A549 (cell line): Measurements from ENCODE around the gene CDC42SE2. TPM values are rescaled to one million over a fixed set of nuclear protein-coding genes. Genes with fewer than 3 reads are reported as not detected.
"Not testable (repeated sequence)": the region's sequence is repeated elsewhere in the genome, so short reads cannot be mapped to it uniquely, and the experiment has no call there.

Experiments used
- ATAC-seq, 2 experiments: fragments of 200-7000 bp in 1 of 2; fragments of >200 bp in 1 of 2; cut with Nextera tagmentation in 1 of 2; cut with Tn5 transposase in 1 of 2; 3 replicates each; pipeline versions ENCODE4 v1.8.0 to v1.9.1; 2018 to 2020; ENCODE audit warnings: mild to moderate bottlenecking in 1 of 2, moderate library complexity in 1 of 2
- CTCF ChIA-PET: fragments of 300-600 bp; sonication (Branson Sonifier 250); formaldehyde crosslinking; extraction: SDS; loops from one replicate; lab custom pipeline; 2021; ENCODE audit warnings: antibody characterized with exemption, inconsistent platforms; lab: Yijun Ruan, JAX
- POLR2A ChIA-PET: fragments of 350-600 bp; formaldehyde crosslinking; extraction: SDS; loops from one replicate; lab custom pipeline; 2021; ENCODE audit warnings: antibody characterized with exemption, inconsistent platforms; lab: Yijun Ruan, JAX
- DNase-seq, 2 experiments: peaks; one replicate each; pipeline versions ENCODE4 v3.0.0 to v3.0.0-alpha.2; 2011 to 2016; ENCODE audit warnings: low read depth in 1 of 2, low spot score in 1 of 2
- FAIRE-seq: peaks from 2 replicates; lab custom pipeline; 2011; peaks lifted over from hg19 to GRCh38; lab: Jason Lieb, UNC
- H3K27ac ChIP-seq, 2 experiments: fragments of >200 bp; sonication (Bioruptor Twin); formaldehyde crosslinking; 3 replicates each; pipeline ENCODE4 v1.5.1; 2016 to 2017
- H3K4me1 ChIP-seq: fragments of >200 bp; sonication (Bioruptor Twin); formaldehyde crosslinking; 3 replicates; pipeline ENCODE4 v1.6.1; 2016
- H3K4me2 ChIP-seq: fragments of >200 bp; sonication (Bioruptor Twin); formaldehyde crosslinking; 3 replicates; pipeline ENCODE4 v1.6.1; 2016
- H3K4me3 ChIP-seq: fragments of >200 bp; sonication (Bioruptor Twin); formaldehyde crosslinking; 3 replicates; pipeline ENCODE4 v1.5.1; 2016
- H3K9me3 ChIP-seq: fragments of >200 bp; sonication (Bioruptor Twin); formaldehyde crosslinking; 3 replicates; pipeline ENCODE4 v1.6.1; 2016
- BHLHE40 ChIP-seq: IDR thresholded peaks from 2 replicates; pipeline ENCODE4 v1.6.1; 2012; ENCODE audit warnings: low read depth, low read length, inconsistent platforms
- CEBPB ChIP-seq, 2 experiments: fragments of >200 bp in 1 of 2; sonication (Bioruptor Twin) in 1 of 2; formaldehyde crosslinking in 1 of 2; IDR thresholded peaks; 2 replicates each; pipeline ENCODE4 v1.6.1; 2012 to 2016
- CHD2 ChIP-seq: fragments of 150-350 bp; IDR thresholded peaks from 2 replicates; pipeline ENCODE4 v1.6.1; 2014; ENCODE audit warnings: low read length; ENCODE audit not compliant: partially characterized antibody
- ESRRA ChIP-seq: fragments of 150-350 bp; IDR thresholded peaks from 2 replicates; pipeline ENCODE4 v1.6.1; 2014; ENCODE audit warnings: mild to moderate bottlenecking, low read length, borderline replicate concordance
- HDAC2 ChIP-seq: fragments of 200-600 bp; sonication (generic); IDR thresholded peaks from 2 replicates; pipeline ENCODE4 v1.6.1; 2016
- HES2 ChIP-seq: fragments of >200 bp; sonication (Bioruptor Twin); formaldehyde crosslinking; IDR thresholded peaks from 2 replicates; pipeline ENCODE4 v1.6.1; 2016
- HMGXB4 ChIP-seq: fragments of 250-450 bp; sonication (Bioruptor Pico); IDR thresholded peaks from 2 replicates; pipeline ENCODE4 v1.5.0; 2021; ENCODE audit warnings: mild to moderate bottlenecking, moderate library complexity, borderline replicate concordance
- HOXB5 ChIP-seq: fragments of 250-450 bp; sonication (Bioruptor Pico); IDR thresholded peaks from 2 replicates; pipeline ENCODE4 v1.5.0; 2020; ENCODE audit warnings: mild to moderate bottlenecking, moderate library complexity
- JUN ChIP-seq, 2 experiments: fragments of >200 bp; sonication (Bioruptor Twin); formaldehyde crosslinking; IDR thresholded peaks; 2 replicates in 1 of 2; 3 replicates in 1 of 2; pipeline ENCODE4 v1.6.1; 2016 to 2017
- JUNB ChIP-seq: fragments of >200 bp; sonication (Bioruptor Twin); formaldehyde crosslinking; IDR thresholded peaks from 2 replicates; pipeline ENCODE4 v1.6.1; 2016
- KDM1A ChIP-seq: fragments of 200-600 bp; sonication (generic); IDR thresholded peaks from 2 replicates; pipeline ENCODE4 v1.6.1; 2016; ENCODE audit warnings: low read depth, mild to moderate bottlenecking
- MAX ChIP-seq: IDR thresholded peaks from 2 replicates; pipeline ENCODE4 v1.6.1; 2012
- MAZ ChIP-seq: fragments of 150-350 bp; IDR thresholded peaks from 2 replicates; pipeline ENCODE4 v1.6.1; 2014; ENCODE audit warnings: antibody characterized with exemption, low read depth, low read length, borderline replicate concordance
- NR3C1 ChIP-seq: fragments of >200 bp; sonication (Bioruptor Twin); formaldehyde crosslinking; IDR thresholded peaks from 3 replicates; pipeline ENCODE4 v1.6.1; 2017
- RNF2 ChIP-seq: fragments of 200-600 bp; sonication (generic); IDR thresholded peaks from 2 replicates; pipeline ENCODE4 v1.6.1; 2016; ENCODE audit warnings: low read depth, mild to moderate bottlenecking, antibody characterized with exemption, moderate library complexity, borderline replicate concordance
- TFCP2L1 ChIP-seq: fragments of 250-450 bp; sonication (Bioruptor Pico); IDR thresholded peaks from 2 replicates; pipeline ENCODE4 v1.5.0; 2021; ENCODE audit warnings: mild to moderate bottlenecking
- USF2 ChIP-seq: fragments of 450-650 bp; IDR thresholded peaks from 2 replicates; pipeline ENCODE4 v1.6.1; 2014; ENCODE audit warnings: antibody characterized with exemption
- ZSCAN20 ChIP-seq: fragments of 250-450 bp; sonication (Bioruptor Pico); IDR thresholded peaks from 2 replicates; pipeline ENCODE4 v1.8.0; 2022; ENCODE audit warnings: mild to moderate bottlenecking, moderate library complexity
- WGBS: methylation state at CpG from one replicate; pipeline ENCODE4 v1.1.6; 2017; ENCODE audit errors: missing lambda C conversion rate; 5-methylcytosine and 5-hydroxymethylcytosine counted together
- polyA plus RNA-seq, 4 experiments: library from polyadenylated mRNA; depleted of rRNA in 3 of 4; stranded (reverse); fragments of >200 nt; fragmentation: RNase III in 1 of 4; extraction: RNeasy Plus Mini Kit Qiagen cat#74134 plus additional on column Dnase treatment in 1 of 4; gene quantifications; 2 replicates in 3 of 4; 3 replicates in 1 of 4; pipeline ENCODE4 v1.2.3, GENCODE V29; 2011 to 2017

Gene CDC42SE2
- polyA plus RNA-seq, 2 of the 4 experiments (the other 2 are of a cell fraction) = 25.8 to 66.4 TPM

GRCh38 chr5:131304414-131304813, 40.6 kb downstream of the CDC42SE2 start (continued):
- TF ChIP-seq BHLHE40 (no peak), HDAC2 (no peak)
- TF ChIP-seq, all 56 proteins: peak for 0

- CTCF ChIA-PET = no interaction called here
- WGBS = 94% methylated on average over 2 of the region's 2 CpGs
- Histone ChIP-seq H3K27ac (peak overlapping the region in 1 of 2 experiments; percentile 72; a peak in 2 of 6 replicates), H3K4me1 (peaks cover 42% of the 10 kb centered on the region), H3K4me2 (no peak overlapping the region), H3K4me3 (no peak overlapping the region), H3K9me3 (no peaks in the 10 kb centered on the region)
- POLR2A ChIA-PET = no interaction called here
- FAIRE-seq (peak; percentile 28), DNase-seq (no peak), ATAC-seq (no peak)
- TF ChIP-seq KDM1A = no peak
- no peak for TF ChIP-seq CEBPB (IDR thresholded peaks at IDR 0.05)
- no peak for TF ChIP-seq MAZ
- TF ChIP-seq HES2 = no peak
- TF ChIP-seq RNF2 = no peak
Measured at GRCh38 chr5:131305138-131305689, 41.4 kb downstream of the CDC42SE2 start.

- ATAC-seq (no peak), DNase-seq (no peak), FAIRE-seq (no peak)
- POLR2A ChIA-PET = no interaction called here
- CTCF ChIA-PET = no interaction called here
- H3K4me2 ChIP-seq = peak overlapping the region; percentile 11; the same call in 1 of the 3 replicates
- no peaks in the 10 kb centered on the region for H3K9me3 ChIP-seq
- H3K27ac ChIP-seq = peak overlapping the region in 1 of 2 experiments; percentile 72; a peak in 1 of 6 replicates
- WGBS = 66% methylated on average over 2 of the region's 2 CpGs
- TF ChIP-seq JUNB (no peak), TFCP2L1 (no peak), HOXB5 (CRISPR knock-in tag) (no peak), CHD2 (no peak), MAX (no peak), ZSCAN20 (CRISPR knock-in tag) (no peak), NR3C1 (no peak), HMGXB4 (CRISPR knock-in tag) (no peak), USF2 (no peak), ESRRA (no peak)
- H3K4me3 ChIP-seq = no peak overlapping the region
- peaks cover 42% of the 10 kb centered on the region for H3K4me1 ChIP-seq
Measured at GRCh38 chr5:131305906-131306305, 42.1 kb downstream of the CDC42SE2 start.

- Histone ChIP-seq H3K4me2 (peak overlapping the region; percentile 70), H3K4me1 (peaks cover 17% of the 10 kb centered on the region), H3K4me3 (peak overlapping the region; percentile 50), H3K27ac (peak overlapping the region; percentile 76 to 90)
- not testable (repeated sequence) for H3K9me3 ChIP-seq, FAIRE-seq
- peak in 1 of 2 experiments; percentile 34; a peak in 1 of 5 replicates for TF ChIP-seq JUN (IDR thresholded peaks at IDR 0.05)
- under 1% methylated on average over 15 of the region's 16 CpGs for WGBS
- POLR2A ChIA-PET = interaction anchor here (1.2 to 3.0 kb wide), 2 partner anchors 48 to 147 kb away, joined by 4 to 27 read pairs; partner anchors contain the start of genes CDC42SE2 and HINT1
- CTCF ChIA-PET = interaction anchor here (0.6 to 1.3 kb wide), 2 partner anchors 48 to 62 kb away, joined by 3 read pairs; no protein-coding TSS in a partner anchor
- ATAC-seq (peak in 1 of 2 experiments; percentile 81; a peak in 3 of 6 replicates), DNase-seq (peak in 1 of 2 experiments; percentile 14)
Measured at GRCh38 chr5:131312235-131312772, 48.5 kb downstream of the CDC42SE2 start.
